Measurements from ENCODE around the gene CUX1.

CUX1 gene

GRCh38 chr7:102148799-102149198, 331.4 kb downstream of the CUX1 start:
- TF ChIP-seq CTCF (IDR thresholded peaks at IDR 0.05; ENCODE audit: poor library complexity, severe bottlenecking) = no peak
- Histone ChIP-seq H3K4me3 (ENCODE audit: severe bottlenecking) (no peak overlapping the region), H3K27ac (ENCODE audit: poor library complexity, severe bottlenecking) (no peak overlapping the region), H3K36me3 (ENCODE audit: low read depth) (no peaks in the 10 kb centered on the region), H3K4me1 (ENCODE audit: insufficient read depth, poor library complexity, severe bottlenecking) (peaks cover 29% of the 10 kb centered on the region), H3K9me3 (ENCODE audit: severe bottlenecking) (no peaks in the 10 kb centered on the region), H3K27me3 (ENCODE audit: insufficient read depth, poor library complexity, severe bottlenecking) (no peaks in the 10 kb centered on the region)
- no peak for ATAC-seq (ENCODE audit: low read depth)
- DNase-seq (ENCODE audit: low spot score) = no peak

- TF ChIP-seq CTCF (IDR thresholded peaks at IDR 0.05; ENCODE audit: poor library complexity, severe bottlenecking) = no peak
Observed at GRCh38 chr7:102149416-102149815, 332.0 kb downstream of the CUX1 start.

GRCh38 chr7:102150266-102150665, 332.8 kb downstream of the CUX1 start:
- H3K4me3 ChIP-seq (ENCODE audit: severe bottlenecking) = no peak overlapping the region
- H3K27ac ChIP-seq (ENCODE audit: poor library complexity, severe bottlenecking) = peak overlapping the region; percentile 89
- ATAC-seq (ENCODE audit: low read depth) (no peak), DNase-seq (ENCODE audit: low spot score) (no peak)
- H3K36me3 ChIP-seq (ENCODE audit: low read depth) = no peaks in the 10 kb centered on the region
- no peak for TF ChIP-seq CTCF (IDR thresholded peaks at IDR 0.05; ENCODE audit: poor library complexity, severe bottlenecking)
- peaks cover 31% of the 10 kb centered on the region for H3K4me1 ChIP-seq (ENCODE audit: insufficient read depth, poor library complexity, severe bottlenecking)
- H3K9me3 ChIP-seq (ENCODE audit: severe bottlenecking) = no peaks in the 10 kb centered on the region
- no peaks in the 10 kb centered on the region for H3K27me3 ChIP-seq (ENCODE audit: insufficient read depth, poor library complexity, severe bottlenecking)

More at GRCh38 chr7:102149416-102149815, 332.0 kb downstream of the CUX1 start:
- no peaks in the 10 kb centered on the region for H3K9me3 ChIP-seq (ENCODE audit: severe bottlenecking)
- DNase-seq (ENCODE audit: low spot score) (no peak), ATAC-seq (ENCODE audit: low read depth) (no peak)
- no peaks in the 10 kb centered on the region for H3K27me3 ChIP-seq (ENCODE audit: insufficient read depth, poor library complexity, severe bottlenecking)
- H3K36me3 ChIP-seq (ENCODE audit: low read depth) = no peaks in the 10 kb centered on the region
- H3K4me3 ChIP-seq (ENCODE audit: severe bottlenecking) = no peak overlapping the region
- H3K4me1 ChIP-seq (ENCODE audit: insufficient read depth, poor library complexity, severe bottlenecking) = peaks cover 31% of the 10 kb centered on the region
- H3K27ac ChIP-seq (ENCODE audit: poor library complexity, severe bottlenecking) = no peak overlapping the region

- ATAC-seq (ENCODE audit: low read depth) (peak; percentile 95), DNase-seq (ENCODE audit: low spot score) (peak; percentile 97)
- TF ChIP-seq CTCF (IDR thresholded peaks at IDR 0.05; ENCODE audit: poor library complexity, severe bottlenecking) = no peak
- peaks cover 31% of the 10 kb centered on the region for H3K4me1 ChIP-seq (ENCODE audit: insufficient read depth, poor library complexity, severe bottlenecking)
- no peaks in the 10 kb centered on the region for H3K9me3 ChIP-seq (ENCODE audit: severe bottlenecking)
- no peaks in the 10 kb centered on the region for H3K36me3 ChIP-seq (ENCODE audit: low read depth)
- no peaks in the 10 kb centered on the region for H3K27me3 ChIP-seq (ENCODE audit: insufficient read depth, poor library complexity, severe bottlenecking)
- H3K27ac ChIP-seq (ENCODE audit: poor library complexity, severe bottlenecking) = peak overlapping the region; percentile 89
- no peak overlapping the region for H3K4me3 ChIP-seq (ENCODE audit: severe bottlenecking)
Observed at GRCh38 chr7:102152672-102153598, 335.5 kb downstream of the CUX1 start.

- H3K27me3 ChIP-seq (ENCODE audit: insufficient read depth, poor library complexity, severe bottlenecking) = no peaks in the 10 kb centered on the region
- peaks cover 31% of the 10 kb centered on the region for H3K4me1 ChIP-seq (ENCODE audit: insufficient read depth, poor library complexity, severe bottlenecking)
- TF ChIP-seq CTCF (IDR thresholded peaks at IDR 0.05; ENCODE audit: poor library complexity, severe bottlenecking) = no peak
- H3K9me3 ChIP-seq (ENCODE audit: severe bottlenecking) = no peaks in the 10 kb centered on the region
- H3K27ac ChIP-seq (ENCODE audit: poor library complexity, severe bottlenecking) = peak overlapping the region; percentile 89
- H3K4me3 ChIP-seq (ENCODE audit: severe bottlenecking) = no peak overlapping the region
- ATAC-seq (ENCODE audit: low read depth) = no peak
- no peak for DNase-seq (ENCODE audit: low spot score)
- no peaks in the 10 kb centered on the region for H3K36me3 ChIP-seq (ENCODE audit: low read depth)
Observed at GRCh38 chr7:102153599-102153946, 336.1 kb downstream of the CUX1 start.

Measured in RWPE2 (cell line).